ENCODE data around the gene CDYL. TPM values are rescaled to one million over a fixed set of nuclear protein-coding genes. Genes with fewer than 3 reads are reported as not detected.

CDYL gene
- polyA plus RNA-seq, 3 donors: 2.9 to 21.2 (median 4.2) TPM

GRCh38 chr6:4890627-4891026 is 114.4 kb downstream of the CDYL start:
- TF ChIP-seq CTCF (IDR thresholded peaks at IDR 0.05): no peak
- intact Hi-C loops (cut with micrococcal nuclease): no loop called here
- peaks cover 0 to 2% (median 0%) of the 10 kb centered on the region in 3 donors for H3K27me3 Mint-ChIP-seq (ENCODE audit: low read depth in 3 of 3)
- H3K4me3 Mint-ChIP-seq: no peak overlapping the region
- H3K4me2 ChIP-seq (replicated peaks; ENCODE audit: extremely low read depth, low read length, poor library complexity, severe bottlenecking): no peak overlapping the region
- H3K9ac ChIP-seq (ENCODE audit: insufficient read depth, low read length, poor library complexity, severe bottlenecking): no peak overlapping the region
- DNase-seq: no peak
- peaks cover 84% of the 10 kb centered on the region for H4K20me1 ChIP-seq (ENCODE audit: insufficient read depth, low read length)
- peaks cover 9 to 15% of the 10 kb centered on the region in 2 donors for H3K4me1 ChIP-seq (ENCODE audit: control insufficient read depth in 1 of 2, insufficient read depth in 2 of 2, low read length in 2 of 2)
- no peak overlapping the region for H3K27ac Mint-ChIP-seq
- 81% methylated on average over 7 of the region's 11 CpGs for WGBS (ENCODE audit: insufficient coverage)
- no peaks in the 10 kb centered on the region for H3K9me3 ChIP-seq (replicated peaks in 1 of 2; ENCODE audit: control insufficient read depth in 1 of 2, insufficient read depth in 1 of 2, low read length in 2 of 2)
- H2AFZ ChIP-seq (ENCODE audit: insufficient read depth, low read depth, low read length, poor library complexity, severe bottlenecking): no peak overlapping the region
- H3K79me2 ChIP-seq (ENCODE audit: insufficient read depth, low read length): peaks cover 77% of the 10 kb centered on the region
- peaks cover 38 to 39% of the 10 kb centered on the region in 2 donors for H3K36me3 Mint-ChIP-seq
- H3K27ac ChIP-seq (ENCODE audit: low read depth in 1 of 2, low read length in 2 of 2): no peak overlapping the region
- H3K4me3 ChIP-seq (replicated peaks in 1 of 3; ENCODE audit: low read depth in 2 of 3, low read length in 3 of 3): no peak overlapping the region
- no peaks in the 10 kb centered on the region for H3K27me3 ChIP-seq (ENCODE audit: control insufficient read depth in 2 of 2, insufficient read depth in 2 of 2, low read length in 2 of 2)
- H3K36me3 ChIP-seq (replicated peaks in 1 of 2; ENCODE audit: control insufficient read depth in 1 of 2, insufficient read depth in 2 of 2, low read length in 2 of 2): peaks cover 22 to 40% of the 10 kb centered on the region in 2 donors
- peaks cover 0 to 2% (median 0%) of the 10 kb centered on the region in 7 donors for H3K9me3 Mint-ChIP-seq
- peaks cover 35% of the 10 kb centered on the region for H3K4me1 Mint-ChIP-seq

GRCh38 chr6:4891141-4891540 is 114.9 kb downstream of the CDYL start:
- Mint-ChIP-seq H3K9me3 (peaks cover 0 to 2% (median 0%) of the 10 kb centered on the region in 7 donors), H3K4me3 (peak overlapping the region in 1 of 2 donors; percentile 14), H3K4me1 (peaks cover 30% of the 10 kb centered on the region), H3K27ac (no peak overlapping the region), H3K36me3 (peaks cover 43% of the 10 kb centered on the region in 2 donors), H3K27me3 (ENCODE audit: low read depth in 3 of 3) (peaks cover 0 to 2% (median 0%) of the 10 kb centered on the region in 3 donors)
- peaks cover 22 to 45% of the 10 kb centered on the region in 2 donors for H3K36me3 ChIP-seq (replicated peaks in 1 of 2; ENCODE audit: control insufficient read depth in 1 of 2, insufficient read depth in 2 of 2, low read length in 2 of 2)
- no peak overlapping the region for H3K27ac ChIP-seq (ENCODE audit: low read depth in 1 of 2, low read length in 2 of 2)
- peaks cover 82% of the 10 kb centered on the region for H4K20me1 ChIP-seq (ENCODE audit: insufficient read depth, low read length)
- no peak overlapping the region for H3K4me2 ChIP-seq (replicated peaks; ENCODE audit: extremely low read depth, low read length, poor library complexity, severe bottlenecking)
- H3K4me3 ChIP-seq (replicated peaks in 1 of 3; ENCODE audit: low read depth in 2 of 3, low read length in 3 of 3): no peak overlapping the region
- 90% methylated on average over 5 of the region's 6 CpGs for WGBS (ENCODE audit: insufficient coverage)
- no peak overlapping the region for H3K9ac ChIP-seq (ENCODE audit: insufficient read depth, low read length, poor library complexity, severe bottlenecking)
- peaks cover 77% of the 10 kb centered on the region for H3K79me2 ChIP-seq (ENCODE audit: insufficient read depth, low read length)
- no peak for TF ChIP-seq CTCF (IDR thresholded peaks at IDR 0.05)
- H3K9me3 ChIP-seq (replicated peaks in 1 of 2; ENCODE audit: control insufficient read depth in 1 of 2, insufficient read depth in 1 of 2, low read length in 2 of 2): no peaks in the 10 kb centered on the region
- no peaks in the 10 kb centered on the region for H3K27me3 ChIP-seq (ENCODE audit: control insufficient read depth in 2 of 2, insufficient read depth in 2 of 2, low read length in 2 of 2)
- no peak for DNase-seq
- intact Hi-C loops (cut with micrococcal nuclease): no loop called here
- H2AFZ ChIP-seq (ENCODE audit: insufficient read depth, low read depth, low read length, poor library complexity, severe bottlenecking): no peak overlapping the region
- H3K4me1 ChIP-seq (ENCODE audit: control insufficient read depth in 1 of 2, insufficient read depth in 2 of 2, low read length in 2 of 2): peaks cover 9 to 10% of the 10 kb centered on the region in 2 donors
